Gastrocnemius medialis (tissue), 4 donors: ENCODE results near the gene MYDGF. TPM values are rescaled to one million over a fixed set of nuclear protein-coding genes. Genes with fewer than 3 reads are reported as not detected.
"Not testable (repeated sequence)": the region's sequence is repeated elsewhere in the genome, so short reads cannot be mapped to it uniquely, and the experiment has no call there.

Experiments
- ATAC-seq, 2 donors: fragments of 150-250 bp; one replicate each; pipeline ENCODE4 v1.9.1; 2016
- DNase-seq, 2 donors: peaks; one replicate each; pipeline ENCODE4 v3.0.0-alpha.2; 2019
- H3K27ac ChIP-seq, 4 donors: fragments of 200-600 bp; sonication (generic); 1 replicate in 1 of 4; 2 replicates in 3 of 4; pipeline ENCODE4 v1.5.1; 2016 to 2018; ENCODE audit warnings: mild to moderate bottlenecking in 2 of 4, moderate library complexity in 1 of 4
- H3K27me3 ChIP-seq, 3 donors: fragments of 200-600 bp; sonication (generic) in 2 of 3; 1 replicate in 1 of 3; 2 replicates in 2 of 3; pipeline versions ENCODE4 v1.5.1 to v1.6.0; 2016 to 2019; ENCODE audit warnings: mild to moderate bottlenecking in 1 of 3, moderate library complexity in 1 of 3
- H3K36me3 ChIP-seq, 2 donors: fragments of 200-600 bp; sonication (generic) in 1 of 2; one replicate each; pipeline ENCODE4 v1.5.1; 2017 to 2018
- H3K4me1 ChIP-seq, 2 donors: fragments of 200-600 bp; sonication (generic) in 1 of 2; one replicate each; pipeline ENCODE4 v1.5.1; 2016 to 2017; ENCODE audit warnings: mild to moderate bottlenecking in 2 of 2
- H3K4me3 ChIP-seq, 4 donors: fragments of 200-600 bp; sonication (generic) in 3 of 4; 1 replicate in 1 of 4; 2 replicates in 3 of 4; pipeline ENCODE4 v1.5.1; 2016 to 2019; ENCODE audit warnings: mild to moderate bottlenecking in 2 of 4
- H3K9me3 ChIP-seq, 3 donors: fragments of 200-600 bp; sonication (generic) in 2 of 3; 1 replicate in 1 of 3; 2 replicates in 2 of 3; pipeline ENCODE4 v1.5.1; 2016 to 2019
- CTCF ChIP-seq, 5 experiments: fragments of 450-650 bp in 3 of 5; fragments of 200-600 bp in 2 of 5; sonication (generic) in 2 of 5; IDR thresholded peaks in 4 of 5; conservative IDR thresholded peaks in 1 of 5; 1 replicate in 4 of 5; 2 replicates in 1 of 5; pipeline ENCODE4 v1.5.1; 2016 to 2019; ENCODE audit warnings: antibody characterized with exemption in 5 of 5, mild to moderate bottlenecking in 3 of 5, moderate library complexity in 3 of 5
- POLR2A ChIP-seq, 2 donors: fragments of 450-650 bp; IDR thresholded peaks; one replicate each; pipeline ENCODE4 v1.6.1; 2017; ENCODE audit warnings: antibody characterized with exemption in 2 of 2, mild to moderate bottlenecking in 2 of 2, moderate library complexity in 2 of 2
- in situ Hi-C, 4 donors: fragments of 200-750 bp; cut with MboI; loops; one replicate each; pipeline versions ENCODE4 v1.15.0 to v1.8.0; 2017; ENCODE audit warnings: low sequenced_read_pairs in 4 of 4
- intact Hi-C: fragments of 100-400 bp; cut with DNase I; formaldehyde crosslinking; loops from one replicate; pipeline ENCODE4 v1.15.1; 2023; ENCODE audit warnings: low total_unique reads
- total RNA-seq, 4 donors: library from RNA; depleted of rRNA; stranded (reverse); fragments of >200 nt; gene quantifications; one replicate each; pipeline versions ENCODE4 v1.1.0 to v1.2.3, GENCODE V29; 2016

Gene MYDGF
- total RNA-seq, 4 donors from 2014 or later = 8.0 to 12.9 (median 10.1) TPM

GRCh38 chr19:4684312-4685095, 14.4 kb upstream of the MYDGF start:
- intact Hi-C loops = no loop called here
- Histone ChIP-seq H3K4me1 (no peaks in the 10 kb centered on the region), H3K27ac (no peak overlapping the region), H3K36me3 (peaks cover 0 to 90% of the 10 kb centered on the region in 2 donors), H3K4me3 (no peak overlapping the region), H3K9me3 (no peaks in the 10 kb centered on the region), H3K27me3 (no peaks in the 10 kb centered on the region)
- DNase-seq (no peak), ATAC-seq (no peak)
- in situ Hi-C loops = no loop called here
- no peak for TF ChIP-seq CTCF (IDR thresholded peaks at IDR 0.05 in 4 of 5, conservative IDR thresholded peaks at IDR 0.05 in 1 of 5)
- no peak for TF ChIP-seq POLR2A (IDR thresholded peaks at IDR 0.05)

- ATAC-seq (no peak), DNase-seq (no peak)
- in situ Hi-C loops (no loop called here), intact Hi-C loops (no loop called here)
- Histone ChIP-seq H3K4me3 (no peak overlapping the region), H3K27ac (no peak overlapping the region), H3K27me3 (no peaks in the 10 kb centered on the region), H3K9me3 (no peaks in the 10 kb centered on the region), H3K36me3 (peaks cover 0 to 90% of the 10 kb centered on the region in 2 donors), H3K4me1 (peaks cover 0 to 1% of the 10 kb centered on the region in 2 donors)
- no peak for TF ChIP-seq CTCF (IDR thresholded peaks at IDR 0.05 in 4 of 5, conservative IDR thresholded peaks at IDR 0.05 in 1 of 5)
- TF ChIP-seq POLR2A (IDR thresholded peaks at IDR 0.05) = no peak
These were observed 12.5 kb upstream of the MYDGF start for GRCh38 chr19:4682417-4683200.

- in situ Hi-C loops, ATAC-seq, H3K4me3 ChIP-seq, H3K27me3 ChIP-seq, H3K9me3 ChIP-seq, intact Hi-C loops, DNase-seq: not testable (repeated sequence)
- Histone ChIP-seq H3K36me3 (peaks cover 0 to 76% of the 10 kb centered on the region in 2 donors), H3K4me1 (peaks cover 8 to 14% of the 10 kb centered on the region in 2 donors), H3K27ac (peak overlapping the region in 1 of 4 donors; percentile 88)
These were observed 9.9 kb upstream of the MYDGF start for GRCh38 chr19:4680021-4680420.

GRCh38 chr19:4678881-4679790, 9.0 kb upstream of the MYDGF start:
- Histone ChIP-seq H3K9me3 (no peaks in the 10 kb centered on the region), H3K4me1 (peaks cover 8 to 14% of the 10 kb centered on the region in 2 donors), H3K27ac (peak overlapping the region; percentile 81 to 90 (median 87)), H3K36me3 (peaks cover 0 to 67% of the 10 kb centered on the region in 2 donors), H3K4me3 (no peak overlapping the region), H3K27me3 (no peaks in the 10 kb centered on the region)
- in situ Hi-C loops = no loop called here
- TF ChIP-seq POLR2A (IDR thresholded peaks at IDR 0.05) = no peak
- no peak for TF ChIP-seq CTCF (IDR thresholded peaks at IDR 0.05 in 4 of 5, conservative IDR thresholded peaks at IDR 0.05 in 1 of 5)
- no peak for ATAC-seq
- intact Hi-C loops = loop anchor here (2.0 kb wide), 1 partner anchor 14 kb away; no protein-coding TSS in a partner anchor
- no peak for DNase-seq
